Measurements from ENCODE around the gene ARID5A. TPM values are rescaled to one million over a fixed set of nuclear protein-coding genes. Genes with fewer than 3 reads are reported as not detected.
"Not testable (repeated sequence)": the region's sequence is repeated elsewhere in the genome, so short reads cannot be mapped to it uniquely, and the experiment has no call there.

Gene ARID5A
- total RNA-seq, 2 experiments from 2014 or later = 47.2 to 50.5 TPM

GRCh38 chr2:96550787-96551604, 14.4 kb downstream of the ARID5A start:
- POLR2A ChIA-PET = interaction anchor here (0.9 kb wide), 1 partner anchor 23 kb away, joined by 3 read pairs; no protein-coding TSS in a partner anchor
- H3K4me3 Mint-ChIP-seq = no peak overlapping the region
- no peaks in the 10 kb centered on the region for H3K27me3 Mint-ChIP-seq
- H3K4me1 Mint-ChIP-seq = peaks cover 42% of the 10 kb centered on the region
- H3K27ac Mint-ChIP-seq = no peak overlapping the region
- H3K9me3 Mint-ChIP-seq = no peaks in the 10 kb centered on the region
- no peak for DNase-seq
- H3K36me3 Mint-ChIP-seq (ENCODE audit: low read depth) = peaks cover 29% of the 10 kb centered on the region
- CTCF ChIA-PET = interaction anchor here (1.0 to 1.6 kb wide), 3 partner anchors 9 to 24 kb away, joined by 3 to 5 read pairs (median 5); no protein-coding TSS in a partner anchor

- H3K27ac Mint-ChIP-seq = no peak overlapping the region
- H3K4me3 Mint-ChIP-seq = no peak overlapping the region
- POLR2A ChIA-PET = no interaction called here
- peaks cover 38% of the 10 kb centered on the region for H3K4me1 Mint-ChIP-seq
- no peak for DNase-seq
- peaks cover under 1% of the 10 kb centered on the region for H3K9me3 Mint-ChIP-seq
- CTCF ChIA-PET = interaction anchor here (1.4 to 1.6 kb wide), 2 partner anchors 9 to 19 kb away, joined by 3 to 5 read pairs; no protein-coding TSS in a partner anchor
- peaks cover 21% of the 10 kb centered on the region for H3K36me3 Mint-ChIP-seq (ENCODE audit: low read depth)
- H3K27me3 Mint-ChIP-seq = no peaks in the 10 kb centered on the region
Observed at GRCh38 chr2:96551605-96552314, 15.2 kb downstream of the ARID5A start.

GRCh38 chr2:96552315-96553175, 16.0 kb downstream of the ARID5A start:
- ChIA-PET POLR2A (no interaction called here), CTCF (interaction anchor here (0.9 to 2.2 kb wide), 4 partner anchors 8 to 19 kb away, joined by 3 to 12 read pairs (median 4); no protein-coding TSS in a partner anchor)
- Mint-ChIP-seq H3K27me3 (no peaks in the 10 kb centered on the region), H3K36me3 (ENCODE audit: low read depth) (peaks cover 16% of the 10 kb centered on the region), H3K9me3 (peaks cover 2% of the 10 kb centered on the region), H3K4me1 (peaks cover 32% of the 10 kb centered on the region), H3K4me3 (no peak overlapping the region), H3K27ac (peak overlapping the region; percentile 73)
- no peak for DNase-seq

GRCh38 chr2:96553176-96553956, 16.8 kb downstream of the ARID5A start:
- POLR2A ChIA-PET = interaction anchor here (1.0 to 1.2 kb wide), 2 partner anchors 15 to 16 kb away, joined by 3 to 4 read pairs; partner anchors contain the start of gene ARID5A
- Mint-ChIP-seq H3K27me3 (no peaks in the 10 kb centered on the region), H3K9me3 (peaks cover 2% of the 10 kb centered on the region), H3K4me1 (peaks cover 28% of the 10 kb centered on the region), H3K36me3 (ENCODE audit: low read depth) (peaks cover 11% of the 10 kb centered on the region), H3K27ac (peak overlapping the region; percentile 73), H3K4me3 (peak overlapping the region; percentile 16)
- no peak for DNase-seq
- CTCF ChIA-PET = interaction anchor here (0.8 to 2.2 kb wide), 20 partner anchors 9 to 326 kb away, joined by 3 to 21 read pairs (median 4); partner anchors contain the start of gene ARID5A

GRCh38 chr2:96553957-96554292, 17.4 kb downstream of the ARID5A start:
- POLR2A ChIA-PET = interaction anchor here (0.6 to 1.2 kb wide), 4 partner anchors 16 to 121 kb away, joined by 3 to 4 read pairs (median 4); partner anchors contain the start of gene ARID5A
- peaks cover 11% of the 10 kb centered on the region for H3K36me3 Mint-ChIP-seq (ENCODE audit: low read depth)
- CTCF ChIA-PET = interaction anchor here (0.6 to 2.2 kb wide), 27 partner anchors 8 to 326 kb away, joined by 3 to 21 read pairs (median 4); partner anchors contain the start of gene ARID5A

GRCh38 chr2:96554293-96555145, 18.0 kb downstream of the ARID5A start:
- peaks cover 11% of the 10 kb centered on the region for H3K36me3 Mint-ChIP-seq (ENCODE audit: low read depth)
- H3K27me3 Mint-ChIP-seq = no peaks in the 10 kb centered on the region
- ChIA-PET POLR2A (interaction anchor here (0.6 to 1.2 kb wide), 4 partner anchors 16 to 121 kb away, joined by 3 to 4 read pairs (median 4); partner anchors contain the start of gene ARID5A), CTCF (interaction anchor here (0.6 to 2.2 kb wide), 29 partner anchors 8 to 327 kb away, joined by 3 to 21 read pairs (median 4); partner anchors contain the start of gene ARID5A)
- H3K27ac Mint-ChIP-seq = peak overlapping the region; percentile 62
- peak; percentile 70 for DNase-seq
- H3K4me1 Mint-ChIP-seq = peaks cover 28% of the 10 kb centered on the region
- peaks cover 2% of the 10 kb centered on the region for H3K9me3 Mint-ChIP-seq
- H3K4me3 Mint-ChIP-seq = no peak overlapping the region

More at GRCh38 chr2:96553957-96554292, 17.4 kb downstream of the ARID5A start:
- H3K9me3 Mint-ChIP-seq, H3K4me3 Mint-ChIP-seq, DNase-seq, H3K27me3 Mint-ChIP-seq: not testable (repeated sequence)
- Mint-ChIP-seq H3K27ac (peak overlapping the region; percentile 62), H3K4me1 (peaks cover 28% of the 10 kb centered on the region)

GRCh38 chr2:96555146-96555610, 18.6 kb downstream of the ARID5A start:
- CTCF ChIA-PET = interaction anchor here (0.6 to 2.2 kb wide), 13 partner anchors 9 to 189 kb away, joined by 3 to 21 read pairs (median 6); no protein-coding TSS in a partner anchor
- no peak overlapping the region for H3K4me3 Mint-ChIP-seq

GRCh38 chr2:96556441-96557330, 20.1 kb downstream of the ARID5A start:
- H3K27me3 Mint-ChIP-seq = no peaks in the 10 kb centered on the region
- ChIA-PET CTCF (interaction anchor here (0.6 to 1.0 kb wide), 3 partner anchors 9 to 149 kb away, joined by 3 read pairs; no protein-coding TSS in a partner anchor), POLR2A (no interaction called here)
- H3K9me3 Mint-ChIP-seq = peaks cover 2% of the 10 kb centered on the region
- peaks cover 28% of the 10 kb centered on the region for H3K4me1 Mint-ChIP-seq
- H3K4me3 Mint-ChIP-seq = no peak overlapping the region
- DNase-seq = no peak
- H3K27ac Mint-ChIP-seq = no peak overlapping the region
- H3K36me3 Mint-ChIP-seq (ENCODE audit: low read depth) = peaks cover 11% of the 10 kb centered on the region

More at GRCh38 chr2:96555146-96555610, 18.6 kb downstream of the ARID5A start:
- Mint-ChIP-seq H3K9me3 (peaks cover 2% of the 10 kb centered on the region), H3K27ac (no peak overlapping the region), H3K4me1 (peaks cover 28% of the 10 kb centered on the region), H3K27me3 (no peaks in the 10 kb centered on the region), H3K36me3 (ENCODE audit: low read depth) (peaks cover 11% of the 10 kb centered on the region)
- DNase-seq = no peak
- POLR2A ChIA-PET = no interaction called here

- H3K27ac Mint-ChIP-seq = peak overlapping the region; percentile 36
- H3K36me3 Mint-ChIP-seq (ENCODE audit: low read depth); DNase-seq; POLR2A ChIA-PET; H3K4me3 Mint-ChIP-seq; H3K27me3 Mint-ChIP-seq; H3K9me3 Mint-ChIP-seq: not testable (repeated sequence)
- peaks cover 26% of the 10 kb centered on the region for H3K4me1 Mint-ChIP-seq
- CTCF ChIA-PET = interaction anchor here (0.6 kb wide), 1 partner anchor 10 kb away, joined by 3 read pairs; no protein-coding TSS in a partner anchor
Observed at GRCh38 chr2:96557421-96557820, 20.9 kb downstream of the ARID5A start.

GRCh38 chr2:96558061-96558460, 21.5 kb downstream of the ARID5A start:
- Mint-ChIP-seq H3K27me3 (no peaks in the 10 kb centered on the region), H3K9me3 (peaks cover 2% of the 10 kb centered on the region), H3K4me1 (peaks cover 22% of the 10 kb centered on the region), H3K36me3 (ENCODE audit: low read depth) (peaks cover 3% of the 10 kb centered on the region), H3K27ac (no peak overlapping the region), H3K4me3 (no peak overlapping the region)
- POLR2A ChIA-PET = no interaction called here
- CTCF ChIA-PET = no interaction called here
- DNase-seq = no peak
